ENCODE results near the gene RSU1.

DNA sequence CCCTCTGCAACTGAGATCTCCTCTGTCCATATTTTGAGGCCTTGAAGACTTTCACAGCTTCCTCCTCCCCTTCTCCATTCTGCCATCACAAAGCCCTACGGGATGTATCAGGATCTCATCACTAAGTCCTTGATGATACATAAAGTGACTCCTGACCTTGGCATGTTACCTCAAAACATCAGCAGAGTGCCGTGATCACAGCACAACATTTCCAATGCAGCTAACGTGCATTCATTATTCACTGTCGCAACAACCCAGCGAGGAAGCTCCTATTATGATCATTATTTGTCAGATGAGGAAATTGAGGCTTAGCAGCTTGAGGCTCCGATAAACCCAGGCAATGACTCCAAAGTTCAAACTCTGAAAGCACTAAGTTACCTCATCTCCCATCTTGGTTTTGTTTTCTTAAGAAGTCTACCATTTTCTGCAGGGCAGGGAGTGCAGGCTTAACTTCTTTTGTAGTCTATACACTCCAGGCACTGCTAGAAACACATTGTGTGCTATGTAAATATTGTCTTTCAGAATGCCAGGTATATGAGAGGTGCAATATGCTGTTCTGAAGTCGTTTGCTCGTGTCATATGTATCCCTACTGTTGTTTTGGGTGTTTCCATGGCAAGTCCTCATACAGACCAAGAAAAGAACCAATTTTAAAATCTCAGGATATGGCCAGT lies 215.0 kb downstream of the RSU1 start:
- no peak for TF ChIP-seq EZH2 (IDR thresholded peaks at IDR 0.05; ENCODE audit: insufficient read depth, poor library complexity, severe bottlenecking)
- TF ChIP-seq EZH2phosphoT487 (IDR thresholded peaks at IDR 0.05; ENCODE audit: insufficient read depth, low read depth): no peak

All from GM23248 (cell line).